ENCODE measurements around the gene FAM156A.
A peak's percentile ranks its signal among the peaks of the same experiment; 100 is the strongest.

DNA sequence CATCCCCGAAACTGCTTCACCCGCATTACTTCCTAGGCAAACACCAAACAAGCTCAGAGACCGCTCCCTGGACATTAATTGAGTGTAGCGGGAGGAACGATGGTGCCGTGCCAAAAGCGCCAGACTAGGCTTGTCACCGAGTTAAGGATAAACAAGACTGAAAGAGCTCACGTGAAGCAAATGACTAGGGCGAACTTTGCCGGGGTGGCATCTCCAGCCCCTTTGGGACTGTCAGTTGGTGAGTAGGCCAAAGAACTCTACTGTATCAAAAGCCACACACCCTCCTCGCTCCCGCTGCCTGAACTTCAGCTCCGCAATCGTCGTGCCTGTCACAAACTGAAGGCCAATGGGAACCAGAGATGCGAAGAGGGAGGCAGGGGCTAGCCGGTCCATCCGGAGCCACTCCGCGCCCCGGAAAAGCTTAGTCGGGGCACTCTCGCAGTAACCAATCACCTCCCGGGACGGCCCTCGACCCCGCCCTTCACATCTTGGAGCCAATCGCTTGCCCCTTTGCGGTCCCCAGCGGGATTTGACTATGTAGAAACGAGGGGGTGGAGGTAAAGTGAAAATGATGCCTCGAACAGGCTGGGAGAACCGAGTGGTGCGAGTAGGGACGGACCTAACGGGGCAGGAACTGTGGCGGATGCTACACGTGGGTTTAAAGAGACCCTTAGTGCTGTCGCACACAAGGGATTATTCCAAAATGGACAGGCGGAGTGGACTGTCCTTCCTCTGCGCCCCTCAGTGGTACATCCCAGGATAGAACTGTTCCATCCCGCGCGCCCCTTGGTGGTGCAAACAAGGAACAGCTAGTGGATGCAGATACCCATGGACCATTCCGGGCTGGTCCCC lies 37.0 kb upstream of the FAM156A start:
- TF ChIP-seq, protein P1, sequence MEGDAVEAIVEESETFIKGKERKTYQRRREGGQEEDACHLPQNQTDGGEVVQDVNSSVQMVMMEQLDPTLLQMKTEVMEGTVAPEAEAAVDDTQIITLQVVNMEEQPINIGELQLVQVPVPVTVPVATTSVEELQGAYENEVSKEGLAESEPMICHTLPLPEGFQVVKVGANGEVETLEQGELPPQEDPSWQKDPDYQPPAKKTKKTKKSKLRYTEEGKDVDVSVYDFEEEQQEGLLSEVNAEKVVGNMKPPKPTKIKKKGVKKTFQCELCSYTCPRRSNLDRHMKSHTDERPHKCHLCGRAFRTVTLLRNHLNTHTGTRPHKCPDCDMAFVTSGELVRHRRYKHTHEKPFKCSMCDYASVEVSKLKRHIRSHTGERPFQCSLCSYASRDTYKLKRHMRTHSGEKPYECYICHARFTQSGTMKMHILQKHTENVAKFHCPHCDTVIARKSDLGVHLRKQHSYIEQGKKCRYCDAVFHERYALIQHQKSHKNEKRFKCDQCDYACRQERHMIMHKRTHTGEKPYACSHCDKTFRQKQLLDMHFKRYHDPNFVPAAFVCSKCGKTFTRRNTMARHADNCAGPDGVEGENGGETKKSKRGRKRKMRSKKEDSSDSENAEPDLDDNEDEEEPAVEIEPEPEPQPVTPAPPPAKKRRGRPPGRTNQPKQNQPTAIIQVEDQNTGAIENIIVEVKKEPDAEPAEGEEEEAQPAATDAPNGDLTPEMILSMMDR (IDR thresholded peaks at IDR 0.05; ENCODE audit: borderline replicate concordance, extremely low read depth, low read length, poor library complexity, severe bottlenecking): peak; percentile 76
- TF ChIP-seq EZH2 (IDR thresholded peaks at IDR 0.05; ENCODE audit: borderline replicate concordance, low read depth, low read length, severe bottlenecking): no peak
